Measurements from ENCODE around the gene SULF2. TPM values are rescaled to one million over a fixed set of nuclear protein-coding genes. Genes with fewer than 3 reads are reported as not detected.

The SULF2 gene
- total RNA-seq, 1 donor from 2014 or later = 94.5 TPM

DNA sequence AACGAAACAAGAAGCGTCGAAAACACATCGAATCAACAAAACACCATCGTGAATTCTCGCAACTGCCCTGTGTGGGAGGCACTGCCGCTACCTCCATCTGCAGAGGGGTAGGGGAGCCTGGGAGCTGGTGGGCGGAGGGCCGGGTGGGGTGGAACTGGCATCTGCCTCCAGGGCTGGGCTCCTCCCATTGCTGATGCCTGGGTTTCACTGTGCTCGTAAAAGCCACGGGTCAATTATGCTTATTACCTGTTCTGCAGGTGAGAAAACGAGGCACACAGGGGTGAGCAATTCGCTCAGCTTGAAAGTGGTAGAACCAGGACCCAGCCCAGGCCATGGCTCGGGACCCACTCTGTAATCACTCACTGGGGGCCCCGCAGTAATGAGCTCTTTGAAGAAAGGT, 16.5 kb upstream of the SULF2 start:
- Mint-ChIP-seq H3K27me3 (peaks cover 15% of the 10 kb centered on the region), H3K9me3 (ENCODE audit: low read depth) (no peaks in the 10 kb centered on the region), H3K36me3 (ENCODE audit: insufficient read depth) (no peaks in the 10 kb centered on the region), H3K4me3 (ENCODE audit: low read depth) (no peak overlapping the region), H3K27ac (no peak overlapping the region), H3K4me1 (ENCODE audit: low read depth) (peaks cover 2% of the 10 kb centered on the region)
- no peak for DNase-seq (ENCODE audit: low spot score, unreplicated experiment)
- TF ChIP-seq, protein P1, sequence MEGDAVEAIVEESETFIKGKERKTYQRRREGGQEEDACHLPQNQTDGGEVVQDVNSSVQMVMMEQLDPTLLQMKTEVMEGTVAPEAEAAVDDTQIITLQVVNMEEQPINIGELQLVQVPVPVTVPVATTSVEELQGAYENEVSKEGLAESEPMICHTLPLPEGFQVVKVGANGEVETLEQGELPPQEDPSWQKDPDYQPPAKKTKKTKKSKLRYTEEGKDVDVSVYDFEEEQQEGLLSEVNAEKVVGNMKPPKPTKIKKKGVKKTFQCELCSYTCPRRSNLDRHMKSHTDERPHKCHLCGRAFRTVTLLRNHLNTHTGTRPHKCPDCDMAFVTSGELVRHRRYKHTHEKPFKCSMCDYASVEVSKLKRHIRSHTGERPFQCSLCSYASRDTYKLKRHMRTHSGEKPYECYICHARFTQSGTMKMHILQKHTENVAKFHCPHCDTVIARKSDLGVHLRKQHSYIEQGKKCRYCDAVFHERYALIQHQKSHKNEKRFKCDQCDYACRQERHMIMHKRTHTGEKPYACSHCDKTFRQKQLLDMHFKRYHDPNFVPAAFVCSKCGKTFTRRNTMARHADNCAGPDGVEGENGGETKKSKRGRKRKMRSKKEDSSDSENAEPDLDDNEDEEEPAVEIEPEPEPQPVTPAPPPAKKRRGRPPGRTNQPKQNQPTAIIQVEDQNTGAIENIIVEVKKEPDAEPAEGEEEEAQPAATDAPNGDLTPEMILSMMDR (IDR thresholded peaks at IDR 0.05; ENCODE audit: unreplicated experiment) = no peak

DNA sequence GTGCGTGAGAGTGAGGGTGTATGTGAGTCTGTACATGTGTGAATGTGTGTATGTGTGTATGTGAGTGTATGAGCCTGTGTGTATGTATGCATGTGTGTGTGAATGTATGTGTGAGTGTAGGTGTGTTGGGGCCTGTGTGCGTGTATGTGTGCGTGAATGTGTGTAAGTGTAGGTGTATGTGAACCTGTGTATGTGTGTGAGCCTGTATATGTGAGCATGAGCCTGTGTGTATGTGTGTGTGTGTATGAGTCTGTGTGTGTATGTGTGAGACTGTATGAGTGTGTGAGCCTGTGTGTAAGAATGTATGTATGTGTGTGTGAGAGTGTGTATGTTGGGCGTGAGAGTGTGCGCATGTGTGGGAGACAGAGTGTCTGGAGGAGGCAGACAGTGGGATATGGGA, 15.8 kb upstream of the SULF2 start:
- no peak for DNase-seq (ENCODE audit: low spot score, unreplicated experiment)
- H3K4me1 Mint-ChIP-seq (ENCODE audit: low read depth) = peaks cover 2% of the 10 kb centered on the region
- TF ChIP-seq, protein P1 (IDR thresholded peaks at IDR 0.05; ENCODE audit: unreplicated experiment) = no peak
- no peak overlapping the region for H3K27ac Mint-ChIP-seq
- no peaks in the 10 kb centered on the region for H3K9me3 Mint-ChIP-seq (ENCODE audit: low read depth)
- H3K27me3 Mint-ChIP-seq = peaks cover 9% of the 10 kb centered on the region
- no peak overlapping the region for H3K4me3 Mint-ChIP-seq (ENCODE audit: low read depth)
- no peaks in the 10 kb centered on the region for H3K36me3 Mint-ChIP-seq (ENCODE audit: insufficient read depth)

DNA sequence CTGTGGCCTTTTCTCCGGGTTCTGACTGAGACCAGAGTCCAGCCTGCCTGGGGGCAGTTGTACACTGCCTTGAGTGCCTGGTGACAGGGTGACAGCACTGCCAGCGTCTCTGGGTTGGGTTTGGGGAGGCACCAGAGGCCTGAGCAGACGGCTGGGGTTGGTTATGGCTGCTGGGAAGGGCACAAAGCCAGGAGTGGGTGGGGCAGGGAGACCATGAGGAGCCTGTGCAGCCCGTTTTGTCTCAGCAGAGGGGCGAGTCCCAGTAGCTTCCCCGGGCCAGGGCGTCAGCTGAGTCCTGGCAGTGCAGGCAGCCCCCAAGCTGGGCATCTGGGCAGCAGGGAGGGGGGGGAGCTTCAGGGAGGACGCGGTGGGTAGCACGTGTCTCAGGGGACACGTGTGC, 15.3 kb upstream of the SULF2 start:
- H3K27ac Mint-ChIP-seq = no peak overlapping the region
- TF ChIP-seq, protein P1 (IDR thresholded peaks at IDR 0.05; ENCODE audit: unreplicated experiment) = no peak
- H3K9me3 Mint-ChIP-seq (ENCODE audit: low read depth) = no peaks in the 10 kb centered on the region
- H3K36me3 Mint-ChIP-seq (ENCODE audit: insufficient read depth) = no peaks in the 10 kb centered on the region
- peaks cover 2% of the 10 kb centered on the region for H3K4me1 Mint-ChIP-seq (ENCODE audit: low read depth)
- no peak overlapping the region for H3K4me3 Mint-ChIP-seq (ENCODE audit: low read depth)
- DNase-seq (ENCODE audit: low spot score, unreplicated experiment) = no peak
- peaks cover 7% of the 10 kb centered on the region for H3K27me3 Mint-ChIP-seq

DNA sequence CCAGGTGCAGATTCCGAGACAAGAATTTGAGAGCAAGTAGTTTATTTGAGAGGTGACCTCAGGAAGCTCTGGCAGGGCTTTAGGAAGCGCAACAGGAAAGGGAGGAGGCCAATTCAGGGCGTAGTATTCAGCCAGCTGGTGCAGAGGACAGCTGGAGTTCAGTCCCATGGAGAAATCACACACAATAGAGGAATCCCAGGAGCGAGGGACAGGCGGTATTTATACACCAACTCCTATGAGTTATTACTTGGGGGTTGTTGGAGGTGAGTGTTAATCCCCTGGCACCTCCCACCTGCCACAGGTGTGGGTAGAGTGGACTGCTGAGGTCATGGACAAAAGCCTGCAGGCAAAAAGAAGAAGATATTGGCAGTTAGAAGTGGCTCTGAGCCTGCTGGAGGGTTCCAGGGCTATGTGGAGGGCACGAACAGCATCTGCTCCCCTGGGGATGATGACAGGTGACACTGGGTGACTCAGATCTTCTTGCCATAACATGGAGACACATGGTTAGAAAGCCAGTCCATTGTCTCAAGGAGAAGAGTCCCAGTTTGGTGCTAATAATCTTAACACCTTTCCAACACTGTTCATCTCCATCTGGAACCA, 13.9 kb upstream of the SULF2 start:
- TF ChIP-seq, protein P1 (IDR thresholded peaks at IDR 0.05; ENCODE audit: unreplicated experiment) = no peak
- no peaks in the 10 kb centered on the region for H3K36me3 Mint-ChIP-seq (ENCODE audit: insufficient read depth)
- no peak for DNase-seq (ENCODE audit: low spot score, unreplicated experiment)
- no peaks in the 10 kb centered on the region for H3K27me3 Mint-ChIP-seq
- no peak overlapping the region for H3K27ac Mint-ChIP-seq
- peaks cover 2% of the 10 kb centered on the region for H3K4me1 Mint-ChIP-seq (ENCODE audit: low read depth)
- no peaks in the 10 kb centered on the region for H3K9me3 Mint-ChIP-seq (ENCODE audit: low read depth)
- H3K4me3 Mint-ChIP-seq (ENCODE audit: low read depth) = no peak overlapping the region

DNA sequence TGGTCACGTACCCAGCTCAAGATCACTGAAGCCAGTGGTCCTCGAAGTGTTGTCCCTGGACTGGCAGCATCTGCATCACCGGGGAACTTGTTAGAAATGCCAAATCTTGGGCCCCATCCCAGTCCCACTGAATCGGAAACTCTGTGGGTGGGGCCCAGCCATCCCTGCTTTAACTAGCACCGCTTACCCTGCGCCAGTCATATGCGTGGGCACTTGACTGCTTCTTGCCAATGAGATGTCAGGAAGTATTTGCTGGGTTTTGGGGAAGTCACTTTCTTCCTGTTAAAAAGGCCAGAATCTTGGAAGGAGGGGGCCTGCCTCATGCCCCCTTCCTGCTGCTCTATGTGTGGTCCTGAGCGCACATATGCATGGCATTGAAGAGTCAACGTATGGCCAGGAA, 11.7 kb upstream of the SULF2 start:
- no peak overlapping the region for H3K27ac Mint-ChIP-seq
- H3K9me3 Mint-ChIP-seq (ENCODE audit: low read depth) = no peaks in the 10 kb centered on the region
- H3K4me1 Mint-ChIP-seq (ENCODE audit: low read depth) = peaks cover 2% of the 10 kb centered on the region

More for the DNA sequence above, 11.7 kb upstream of the SULF2 start:
- no peak for DNase-seq (ENCODE audit: low spot score, unreplicated experiment)
- H3K36me3 Mint-ChIP-seq (ENCODE audit: insufficient read depth) = no peaks in the 10 kb centered on the region
- no peaks in the 10 kb centered on the region for H3K27me3 Mint-ChIP-seq
- TF ChIP-seq, protein P1 (IDR thresholded peaks at IDR 0.05; ENCODE audit: unreplicated experiment) = no peak
- H3K4me3 Mint-ChIP-seq (ENCODE audit: low read depth) = no peak overlapping the region
